HG03108 (cell line): Measurements from ENCODE around the gene RBM22.
"Not testable (repeated sequence)": the region's sequence is repeated elsewhere in the genome, so short reads cannot be mapped to it uniquely, and the experiment has no call there.

Source experiments
- ATAC-seq: cut with Tn5 transposase; IDR thresholded peaks from one replicate; pipeline ENCODE4 v1.9.1; 2021; ENCODE audit warnings: moderate library complexity; ENCODE audit not compliant: unreplicated experiment

RBM22 gene

DNA sequence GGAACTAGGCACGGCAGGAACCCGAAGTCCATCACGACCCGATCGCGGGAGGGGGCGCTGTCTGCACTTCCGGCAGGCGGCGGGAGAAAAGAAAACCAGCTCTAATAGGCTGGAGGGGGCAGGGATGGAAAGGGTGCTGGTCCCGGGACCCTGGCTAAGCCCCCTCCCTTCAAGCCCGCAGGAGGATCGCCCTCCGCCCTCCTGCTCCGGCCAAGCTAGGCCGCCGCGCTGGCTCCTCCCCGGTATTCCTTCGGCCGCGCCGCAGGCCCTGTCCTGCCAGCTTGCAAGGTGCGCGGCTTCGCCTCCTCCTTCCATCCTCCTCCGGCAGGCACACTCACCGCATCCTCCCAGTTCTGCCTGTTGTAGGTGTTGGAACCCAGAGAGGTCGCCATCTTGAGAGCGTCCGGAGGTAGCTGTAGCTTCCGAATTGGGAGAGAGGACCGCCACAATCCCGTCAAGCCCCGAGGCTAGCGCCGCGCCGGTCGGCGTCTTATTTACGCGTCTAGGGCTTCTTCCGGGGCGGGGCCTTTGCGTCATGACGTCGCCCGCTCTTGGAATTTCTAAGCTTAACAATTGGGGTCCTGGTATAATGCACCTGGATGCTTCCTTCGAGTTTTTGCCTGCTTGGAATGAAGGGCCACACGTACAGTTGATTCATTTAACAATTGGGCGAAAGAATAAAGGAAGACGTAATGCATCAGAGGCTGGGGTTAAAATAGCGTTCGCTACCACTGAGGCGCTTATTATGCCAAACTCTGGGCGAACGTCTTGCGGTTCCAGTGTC is at the start of gene RBM22:
TSS of gene RBM22 (minus strand) at position 469 of the 784 bp plus-strand sequence. CDS start at position 392, 77 bp downstream.
- ATAC-seq = peak; percentile 96

DNA sequence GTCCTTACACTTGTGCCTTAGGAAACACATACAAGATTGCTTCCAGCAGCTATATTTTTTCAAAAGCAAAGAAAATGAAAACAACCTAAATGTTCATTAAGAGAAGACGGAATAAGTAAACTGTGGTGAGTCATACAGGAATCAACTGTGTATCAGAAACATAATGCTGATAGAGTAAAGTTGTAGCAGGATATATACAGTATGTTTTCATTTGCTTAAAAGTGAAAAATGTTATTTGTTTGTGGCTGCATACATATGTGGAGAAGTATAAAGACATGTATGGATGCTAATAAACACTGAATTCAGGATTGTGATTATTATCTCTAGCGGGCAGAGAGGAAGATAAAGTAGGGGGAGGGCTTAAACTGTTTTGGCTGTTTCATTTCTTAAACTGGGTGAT is 49.6 kb upstream of the RBM22 start:
- ATAC-seq = no peak

DNA sequence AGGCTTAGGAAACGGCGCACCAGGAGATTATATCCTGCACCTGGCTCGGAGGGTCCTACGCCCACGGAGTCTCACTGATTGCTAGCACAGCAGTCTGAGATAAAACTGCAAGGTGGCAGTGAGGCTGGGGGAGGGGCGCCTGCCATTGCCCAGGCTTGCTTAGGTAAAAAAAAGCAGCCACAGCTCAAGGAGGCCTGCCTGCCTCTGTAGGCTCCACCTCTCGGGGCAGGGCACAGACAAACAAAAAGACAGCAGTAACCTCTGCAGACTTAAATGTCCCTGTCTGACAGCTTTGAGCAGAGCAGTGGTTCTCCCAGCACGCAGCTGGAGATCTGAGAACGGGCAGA is 42.3 kb upstream of the RBM22 start:
- ATAC-seq = not testable (repeated sequence)

- ATAC-seq = not testable (repeated sequence)
Observed at GRCh38 chr5:150742455-150743141, 41.7 kb upstream of the RBM22 start.

DNA sequence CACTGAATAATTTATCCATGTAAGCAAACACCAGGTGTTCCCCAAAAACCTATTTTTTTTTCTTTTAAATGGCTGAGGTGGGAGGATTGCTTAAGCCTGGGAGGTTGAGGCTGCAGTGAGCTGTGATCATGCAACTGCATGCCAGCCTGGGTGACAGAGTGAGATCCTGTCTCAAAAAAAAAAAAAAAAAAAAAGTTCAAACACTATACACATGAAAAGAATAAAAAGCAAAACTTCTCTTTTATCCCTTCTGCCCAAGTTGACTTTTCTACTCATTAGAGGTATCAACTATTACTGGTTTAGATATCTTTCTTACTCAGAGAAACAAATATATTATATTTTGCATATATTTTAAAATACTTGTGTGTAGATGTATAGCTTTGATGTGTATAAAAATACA is 40.1 kb upstream of the RBM22 start:
- no peak for ATAC-seq

GRCh38 chr5:150738862-150739261 is 38.0 kb upstream of the RBM22 start:
- ATAC-seq = no peak

- peak; percentile 82 for ATAC-seq
Observed at GRCh38 chr5:150734579-150735384, 33.9 kb upstream of the RBM22 start.

DNA sequence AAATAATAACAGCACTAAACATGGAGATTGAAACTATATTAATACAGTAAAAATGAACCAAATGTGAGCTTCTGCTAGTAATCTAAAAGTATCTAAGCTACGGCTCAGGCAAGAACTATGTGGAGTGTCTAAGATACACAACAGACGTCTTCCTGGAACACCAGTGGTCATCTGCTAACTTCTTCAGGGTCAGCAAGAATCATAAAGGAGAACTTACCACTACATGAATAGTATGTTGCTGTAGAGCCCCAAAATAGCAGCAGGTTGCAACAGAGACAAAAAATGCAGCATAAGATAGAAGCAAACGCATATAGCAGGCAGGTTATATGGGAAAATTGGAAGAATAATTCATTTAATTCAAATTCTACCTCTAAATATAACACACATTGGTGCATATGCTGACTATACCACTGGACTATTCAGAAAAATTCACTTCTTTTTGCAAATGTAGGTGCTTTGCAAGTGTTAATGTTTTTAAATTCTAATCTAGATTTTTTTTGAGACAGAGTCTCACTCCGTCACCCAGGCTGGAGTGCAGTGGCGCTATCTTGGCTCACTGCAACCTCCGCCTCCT is 30.9 kb upstream of the RBM22 start:
- no peak for ATAC-seq

- ATAC-seq = no peak
Observed at GRCh38 chr5:150729859-150730258, 29.0 kb upstream of the RBM22 start.

DNA sequence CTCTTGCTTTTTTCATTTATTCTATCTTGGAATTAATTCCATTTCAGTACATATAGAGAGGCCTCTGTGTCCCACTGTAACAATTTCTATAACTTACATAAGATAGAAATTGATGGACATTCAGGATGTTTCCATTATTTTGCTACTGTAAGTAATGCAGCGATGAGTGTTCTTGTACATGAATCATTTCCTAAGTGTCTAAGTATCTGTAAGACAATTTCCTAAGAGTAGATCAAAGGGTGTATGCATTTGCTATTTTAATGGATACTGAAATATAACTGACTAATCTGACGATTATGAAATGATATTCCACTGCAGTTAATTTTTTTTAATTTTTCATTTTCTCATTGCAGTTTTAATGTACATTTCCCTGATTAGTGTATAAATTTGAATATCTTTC is 23.0 kb upstream of the RBM22 start:
- ATAC-seq = no peak

DNA sequence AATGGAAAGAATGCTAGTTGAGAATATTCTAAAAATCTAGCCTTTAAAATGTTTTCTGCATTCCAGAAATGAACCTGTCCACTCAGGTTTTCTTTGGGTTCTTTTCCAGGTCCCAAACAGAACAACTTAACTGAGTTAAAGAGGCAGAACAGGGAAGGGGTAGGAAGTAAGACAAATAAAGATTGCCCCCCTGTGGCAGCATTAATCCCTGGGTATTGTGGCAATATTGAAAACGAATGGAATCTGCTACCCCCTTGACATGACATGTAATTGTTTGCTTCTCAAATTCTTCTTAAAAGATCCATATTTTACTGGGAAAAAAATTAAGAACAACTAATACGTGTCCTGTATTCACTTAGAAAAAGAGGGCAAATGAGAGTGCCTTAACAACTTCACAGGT is 9.3 kb upstream of the RBM22 start:
- ATAC-seq = no peak

DNA sequence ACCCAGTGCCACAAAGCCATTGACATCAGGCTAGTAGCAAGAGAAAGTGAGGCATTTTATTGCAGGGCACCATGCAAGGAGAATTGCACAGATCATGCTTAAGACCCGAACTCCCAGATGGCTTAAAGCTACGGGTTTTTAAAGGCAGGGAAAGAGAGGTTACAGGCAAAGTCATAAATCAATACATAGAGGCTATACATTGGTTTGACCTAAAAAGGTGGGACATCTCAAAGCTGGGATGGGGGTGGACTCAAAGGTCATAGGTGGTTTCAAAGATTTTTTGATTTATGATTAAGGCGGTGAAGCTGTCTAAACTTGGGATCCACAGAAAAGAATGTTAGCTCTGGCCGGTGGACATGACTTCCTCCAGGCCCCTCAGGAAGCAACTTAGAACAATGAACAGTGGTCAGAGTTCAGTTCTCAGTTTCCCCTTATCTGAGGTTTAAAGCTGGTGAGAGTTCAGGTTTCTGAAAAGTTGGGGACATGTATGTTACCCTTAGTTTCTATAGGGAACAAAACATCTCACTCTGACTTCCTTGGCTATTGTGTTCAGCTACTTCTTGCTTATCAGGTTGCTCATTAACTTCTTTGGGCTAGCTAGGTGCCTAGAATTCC is 6.0 kb upstream of the RBM22 start:
- no peak for ATAC-seq

DNA sequence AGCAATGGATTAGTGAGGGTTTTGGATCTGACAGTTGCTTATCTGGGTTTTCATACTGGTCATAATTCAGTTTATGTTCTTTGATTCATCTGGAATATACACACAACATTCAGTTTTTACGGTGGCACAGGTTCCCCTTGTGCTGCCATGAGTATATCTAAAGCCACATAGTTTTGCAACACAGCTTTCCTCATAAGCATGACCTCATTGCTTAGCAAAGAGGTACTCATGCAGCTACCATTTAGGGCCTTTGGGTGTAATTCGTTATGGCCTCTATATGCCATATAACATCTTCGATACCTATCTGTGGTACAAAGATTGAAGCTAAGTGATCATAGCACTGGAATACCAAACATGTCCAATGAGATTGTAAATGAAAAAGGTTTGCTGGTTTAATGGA is 2.9 kb upstream of the RBM22 start:
- no peak for ATAC-seq

DNA sequence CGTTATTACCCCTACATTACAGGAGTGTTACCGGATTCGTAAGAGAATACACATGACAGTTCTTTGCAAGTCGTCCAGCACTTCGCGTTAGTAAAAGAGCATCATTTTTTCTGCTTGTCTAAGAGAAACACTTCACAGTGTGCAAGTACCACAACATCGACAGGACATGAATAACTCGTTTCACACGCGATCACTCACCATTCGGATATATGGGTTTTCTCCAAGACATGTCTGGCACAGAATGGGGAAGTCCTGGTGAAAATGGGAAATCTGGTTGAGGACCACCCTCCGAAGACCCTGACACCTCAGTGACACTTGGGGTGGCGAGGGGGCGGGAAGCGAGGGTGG is 642 bp downstream of the RBM22 start:
- ATAC-seq = peak; percentile 7

DNA sequence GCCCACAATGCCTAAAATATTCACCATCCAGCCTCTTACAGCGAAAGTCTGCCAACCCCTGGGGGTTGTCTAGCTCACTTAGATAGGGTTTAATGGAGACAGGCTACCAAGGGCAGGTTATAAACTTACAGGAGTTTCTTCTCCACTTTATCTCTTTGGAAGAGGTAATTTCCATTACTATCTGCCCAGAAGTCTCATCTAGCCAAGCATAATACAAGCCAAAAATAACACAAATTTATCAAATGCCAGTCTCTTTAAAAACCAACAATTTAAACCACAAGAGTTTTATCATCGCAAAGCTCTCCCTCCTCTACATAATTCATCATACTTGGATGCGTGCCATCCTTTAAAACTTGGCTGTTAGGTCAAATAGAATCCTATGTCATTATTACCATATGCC is 6.2 kb downstream of the RBM22 start:
- no peak for ATAC-seq

DNA sequence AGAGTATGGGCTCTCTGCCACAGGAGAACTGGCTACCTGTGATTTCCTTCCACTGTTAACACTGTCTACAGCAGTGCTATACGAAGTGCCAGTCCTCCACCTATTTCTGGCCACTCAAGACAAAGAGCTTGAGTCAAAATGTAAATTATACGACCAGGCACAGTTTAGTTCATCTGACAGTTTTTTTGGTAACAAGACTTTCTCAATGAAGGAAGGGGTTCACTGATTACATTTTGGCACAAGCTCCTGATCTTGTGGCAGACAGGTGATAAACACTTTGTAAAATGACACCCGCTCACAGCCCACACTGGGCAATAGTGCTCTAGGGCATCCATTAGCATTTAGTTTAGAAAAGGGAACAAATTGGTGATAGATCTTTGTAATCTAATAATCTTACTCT is 8.6 kb downstream of the RBM22 start:
- no peak for ATAC-seq

DNA sequence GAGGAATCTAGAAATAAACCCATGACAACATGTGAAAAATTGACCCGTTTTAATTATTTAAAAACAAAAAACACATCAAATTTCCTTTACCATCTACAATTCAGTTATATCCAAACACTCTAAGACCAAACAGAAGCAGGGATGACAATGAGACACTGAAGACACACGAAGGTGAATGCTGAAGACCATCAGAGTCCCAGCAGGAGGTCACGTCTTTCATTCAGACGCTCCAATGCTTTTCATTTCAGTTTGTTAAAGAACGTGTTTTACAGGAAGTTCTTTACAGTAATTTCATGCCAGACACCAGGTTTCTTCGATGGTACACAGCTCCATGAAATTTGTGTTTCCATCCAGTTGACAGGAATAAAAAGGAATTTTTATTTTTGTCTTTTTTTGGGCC is 10.1 kb downstream of the RBM22 start:
- no peak for ATAC-seq

GRCh38 chr5:150689120-150689519 is 11.7 kb downstream of the RBM22 start:
- ATAC-seq = no peak

- ATAC-seq = no peak
Observed at GRCh38 chr5:150676578-150676977, 24.3 kb downstream of the RBM22 start.

- no peak for ATAC-seq
Observed at GRCh38 chr5:150675069-150675468, 25.8 kb downstream of the RBM22 start.

DNA sequence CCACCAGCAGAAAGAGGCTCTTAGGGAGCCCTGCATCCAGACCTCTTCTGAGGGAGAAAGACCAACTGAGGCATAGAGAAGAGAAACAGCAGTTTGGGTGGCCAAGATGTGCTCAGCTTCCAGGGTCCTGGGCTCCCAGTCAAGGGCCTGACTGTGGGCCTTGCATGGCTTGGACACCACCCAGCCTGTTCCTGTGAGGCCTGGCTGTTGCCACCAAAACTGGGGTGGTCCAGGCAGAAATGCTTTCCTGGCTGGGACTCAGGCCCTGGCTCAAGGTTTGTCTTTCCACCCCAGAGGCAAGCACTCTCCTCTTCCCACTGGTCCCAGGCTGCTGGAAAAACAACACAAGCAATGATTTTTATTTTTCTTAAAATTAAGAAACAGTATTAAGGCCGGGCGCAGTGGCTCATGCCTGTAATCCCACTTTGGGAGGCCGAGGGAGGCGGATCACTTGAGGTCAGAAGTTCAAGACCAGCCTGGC is 26.5 kb downstream of the RBM22 start:
- no peak for ATAC-seq
